ENCODE results near the gene IFTAP.
"Not testable (repeated sequence)": the region's sequence is repeated elsewhere in the genome, so short reads cannot be mapped to it uniquely, and the experiment has no call there.

Gene IFTAP

GRCh38 chr11:36657610-36658267, 63.4 kb downstream of the IFTAP start:
- no peak for TF ChIP-seq CTCF (IDR thresholded peaks at IDR 0.05)
- Histone ChIP-seq H3K4me3 (ENCODE audit: low read depth in 1 of 2, low read length in 1 of 2) (no peak overlapping the region), H3K4me1 (ENCODE audit: control insufficient read depth in 1 of 2, insufficient read depth in 1 of 2, low read depth in 1 of 2, low read length in 1 of 2) (no peaks in the 10 kb centered on the region), H3K27me3 (no peaks in the 10 kb centered on the region), H3K36me3 (no peaks in the 10 kb centered on the region), H3K27ac (no peak overlapping the region), H3K9me3 (no peaks in the 10 kb centered on the region)

- not testable (repeated sequence) for H3K27me3 ChIP-seq; H3K4me1 ChIP-seq (ENCODE audit: control insufficient read depth in 1 of 2, insufficient read depth in 1 of 2, low read depth in 1 of 2, low read length in 1 of 2); H3K9me3 ChIP-seq; H3K4me3 ChIP-seq (ENCODE audit: low read depth in 1 of 2, low read length in 1 of 2); H3K36me3 ChIP-seq; H3K27ac ChIP-seq
Observed at GRCh38 chr11:36661359-36661758, 67.1 kb downstream of the IFTAP start.

- peak; percentile 85 for TF ChIP-seq CTCF (IDR thresholded peaks at IDR 0.05)
- H3K36me3 ChIP-seq: no peaks in the 10 kb centered on the region
- H3K9me3 ChIP-seq: no peaks in the 10 kb centered on the region
- H3K4me1 ChIP-seq (ENCODE audit: control insufficient read depth in 1 of 2, insufficient read depth in 1 of 2, low read depth in 1 of 2, low read length in 1 of 2): no peaks in the 10 kb centered on the region
- no peak overlapping the region for H3K27ac ChIP-seq
- H3K4me3 ChIP-seq (ENCODE audit: low read depth in 1 of 2, low read length in 1 of 2): no peak overlapping the region
- H3K27me3 ChIP-seq: no peaks in the 10 kb centered on the region
Observed at GRCh38 chr11:36672815-36673450, 78.6 kb downstream of the IFTAP start.

- H3K9me3 ChIP-seq; H3K36me3 ChIP-seq; H3K4me1 ChIP-seq (ENCODE audit: control insufficient read depth in 1 of 2, insufficient read depth in 1 of 2, low read depth in 1 of 2, low read length in 1 of 2); H3K27ac ChIP-seq; H3K27me3 ChIP-seq; H3K4me3 ChIP-seq (ENCODE audit: low read depth in 1 of 2, low read length in 1 of 2): not testable (repeated sequence)
Observed at GRCh38 chr11:36679547-36679946, 85.2 kb downstream of the IFTAP start.

- peaks cover 8% of the 10 kb centered on the region in 2 experiments for H3K4me1 ChIP-seq (ENCODE audit: control insufficient read depth in 1 of 2, insufficient read depth in 1 of 2, low read depth in 1 of 2, low read length in 1 of 2)
- no peaks in the 10 kb centered on the region for H3K36me3 ChIP-seq
- no peaks in the 10 kb centered on the region for H3K27me3 ChIP-seq
- H3K27ac ChIP-seq: no peak overlapping the region
- TF ChIP-seq CTCF (IDR thresholded peaks at IDR 0.05): no peak
- H3K9me3 ChIP-seq: no peaks in the 10 kb centered on the region
- H3K4me3 ChIP-seq (ENCODE audit: low read depth in 1 of 2, low read length in 1 of 2): no peak overlapping the region
Observed at GRCh38 chr11:36683818-36684217, 89.5 kb downstream of the IFTAP start.

- H3K27me3 ChIP-seq: no peaks in the 10 kb centered on the region
- H3K36me3 ChIP-seq: no peaks in the 10 kb centered on the region
- TF ChIP-seq CTCF (IDR thresholded peaks at IDR 0.05): no peak
- H3K4me1 ChIP-seq (ENCODE audit: control insufficient read depth in 1 of 2, insufficient read depth in 1 of 2, low read depth in 1 of 2, low read length in 1 of 2): peaks cover 8% of the 10 kb centered on the region in 2 experiments
- H3K4me3 ChIP-seq (ENCODE audit: low read depth in 1 of 2, low read length in 1 of 2): no peak overlapping the region
- H3K9me3 ChIP-seq: no peaks in the 10 kb centered on the region
- no peak overlapping the region for H3K27ac ChIP-seq
Observed at GRCh38 chr11:36684840-36685801, 90.8 kb downstream of the IFTAP start.
